HEK293 (cell line): ENCODE data around the gene ATP6V0B.

Experiments
- EGR2 ChIP-seq: fragments of 450-650 bp; formaldehyde crosslinking; IDR thresholded peaks from 2 replicates; pipeline ENCODE4 v1.5.1; 2016; ENCODE audit warnings: low read depth, missing biosample characterization, missing genetic modification characterization
- ELK4 ChIP-seq: IDR thresholded peaks from 2 replicates; pipeline ENCODE4 v1.6.1; 2011; ENCODE audit warnings: mild to moderate bottlenecking, low read depth, low read length, borderline replicate concordance
- GLI2 ChIP-seq: fragments of 450-650 bp; formaldehyde crosslinking; IDR thresholded peaks from 2 replicates; pipeline ENCODE4; 2017; ENCODE audit warnings: missing biosample characterization, missing genetic modification characterization, low read depth, borderline replicate concordance
- GLIS2 ChIP-seq: fragments of 450-650 bp; formaldehyde crosslinking; IDR thresholded peaks from 2 replicates; pipeline ENCODE4 v1.5.1; 2016; ENCODE audit warnings: missing biosample characterization, missing genetic modification characterization
- HOXD13 ChIP-seq: sonication (generic); formaldehyde crosslinking; IDR thresholded peaks from 2 replicates; pipeline ENCODE4 v1.8.0; 2022; ENCODE audit warnings: missing genetic modification reagents, borderline replicate concordance
- KLF1 ChIP-seq: fragments of 450-650 bp; formaldehyde crosslinking; IDR thresholded peaks from 2 replicates; pipeline ENCODE4 v1.5.1; 2016; ENCODE audit warnings: missing biosample characterization, missing genetic modification characterization
- KLF7 ChIP-seq: fragments of 450-650 bp; formaldehyde crosslinking; IDR thresholded peaks from 2 replicates; pipeline ENCODE4 v1.5.1; 2016; ENCODE audit warnings: missing biosample characterization, missing genetic modification characterization, borderline replicate concordance
- SP7 ChIP-seq: fragments of 450-650 bp; formaldehyde crosslinking; IDR thresholded peaks from 2 replicates; pipeline ENCODE4 v1.5.1; 2016; ENCODE audit warnings: missing biosample characterization, missing genetic modification characterization
- WT1 ChIP-seq: fragments of 450-650 bp; formaldehyde crosslinking; IDR thresholded peaks from 2 replicates; pipeline ENCODE4 v1.5.1; 2016; ENCODE audit warnings: missing biosample characterization, missing genetic modification characterization
- YY1 ChIP-seq: fragments of 450-650 bp; formaldehyde crosslinking; IDR thresholded peaks from 2 replicates; pipeline ENCODE4 v1.5.1; 2018; ENCODE audit warnings: missing biosample characterization, missing genetic modification characterization
- ZBTB17 ChIP-seq: fragments of 450-650 bp; formaldehyde crosslinking; IDR thresholded peaks from 2 replicates; pipeline ENCODE4 v1.5.1; 2016; ENCODE audit warnings: missing biosample characterization, missing genetic modification characterization
- ZBTB44 ChIP-seq: fragments of 450-650 bp; IDR thresholded peaks from 2 replicates; pipeline ENCODE4 v1.5.1; 2018; ENCODE audit warnings: missing biosample characterization, mild to moderate bottlenecking, missing genetic modification characterization
- ZBTB48 ChIP-seq: fragments of 450-650 bp; formaldehyde crosslinking; IDR thresholded peaks from 2 replicates; pipeline ENCODE4 v1.5.1; 2016; ENCODE audit warnings: missing biosample characterization, missing genetic modification characterization
- ZBTB8A ChIP-seq: fragments of 450-650 bp; formaldehyde crosslinking; IDR thresholded peaks from 2 replicates; pipeline ENCODE4 v1.5.1; 2016; ENCODE audit warnings: missing biosample characterization, missing genetic modification characterization
- ZFHX2 ChIP-seq: fragments of 450-650 bp; formaldehyde crosslinking; conservative IDR thresholded peaks from 2 replicates; pipeline ENCODE4 v1.5.1; 2016; ENCODE audit warnings: missing biosample characterization, missing genetic modification characterization
- ZFP3 ChIP-seq: fragments of 450-650 bp; formaldehyde crosslinking; IDR thresholded peaks from 2 replicates; pipeline ENCODE4 v1.5.1; 2016; ENCODE audit warnings: low read depth, missing biosample characterization, missing genetic modification characterization
- ZFP41 ChIP-seq: fragments of 450-650 bp; formaldehyde crosslinking; IDR thresholded peaks from 2 replicates; pipeline ENCODE4 v1.5.1; 2016; ENCODE audit warnings: missing biosample characterization, missing genetic modification characterization, borderline replicate concordance
- ZNF132 ChIP-seq: fragments of 450-650 bp; formaldehyde crosslinking; IDR thresholded peaks from 2 replicates; pipeline ENCODE4 v1.5.1; 2017; ENCODE audit warnings: missing biosample characterization, missing genetic modification characterization, borderline replicate concordance
- ZNF146 ChIP-seq: fragments of 450-650 bp; formaldehyde crosslinking; IDR thresholded peaks from 2 replicates; pipeline ENCODE4 v1.5.1; 2016; ENCODE audit warnings: missing biosample characterization, missing genetic modification characterization
- ZNF202 ChIP-seq: fragments of 450-650 bp; formaldehyde crosslinking; IDR thresholded peaks from 2 replicates; pipeline ENCODE4 v1.5.1; 2016; ENCODE audit warnings: missing biosample characterization, missing genetic modification characterization, borderline replicate concordance
- ZNF239 ChIP-seq: fragments of 450-650 bp; formaldehyde crosslinking; IDR thresholded peaks from 2 replicates; pipeline ENCODE4 v1.5.1; 2016; ENCODE audit warnings: missing biosample characterization, missing genetic modification characterization
- ZNF324 ChIP-seq: fragments of 450-650 bp; formaldehyde crosslinking; IDR thresholded peaks from 2 replicates; pipeline ENCODE4 v1.5.1; 2016; ENCODE audit warnings: missing biosample characterization, missing genetic modification characterization
- ZNF398 ChIP-seq: fragments of 450-650 bp; formaldehyde crosslinking; IDR thresholded peaks from 2 replicates; pipeline ENCODE4 v1.5.1; 2017; ENCODE audit warnings: missing biosample characterization, missing genetic modification characterization
- ZNF416 ChIP-seq: fragments of 450-650 bp; formaldehyde crosslinking; IDR thresholded peaks from 2 replicates; pipeline ENCODE4 v1.5.1; 2016; ENCODE audit warnings: missing biosample characterization, missing genetic modification characterization
- ZNF514 ChIP-seq: fragments of 450-650 bp; formaldehyde crosslinking; IDR thresholded peaks from 2 replicates; pipeline ENCODE4 v1.5.1; 2016; ENCODE audit warnings: missing biosample characterization, missing genetic modification characterization
- ZNF521 ChIP-seq: fragments of 450-650 bp; formaldehyde crosslinking; IDR thresholded peaks from 2 replicates; pipeline ENCODE4 v1.5.1; 2017; ENCODE audit warnings: missing biosample characterization, mild to moderate bottlenecking, missing genetic modification characterization
- ZNF544 ChIP-seq: fragments of 450-650 bp; formaldehyde crosslinking; IDR thresholded peaks from 2 replicates; pipeline ENCODE4 v1.5.0; 2017; ENCODE audit warnings: missing biosample characterization, missing genetic modification characterization
- ZNF561 ChIP-seq: fragments of 450-650 bp; IDR thresholded peaks from 2 replicates; pipeline ENCODE4 v1.5.1; 2018; ENCODE audit warnings: missing biosample characterization, missing genetic modification characterization, borderline replicate concordance
- ZNF707 ChIP-seq: fragments of 450-650 bp; formaldehyde crosslinking; IDR thresholded peaks from 2 replicates; pipeline ENCODE4 v1.5.1; 2016; ENCODE audit warnings: missing biosample characterization, missing genetic modification characterization
- ZSCAN16 ChIP-seq: fragments of 450-650 bp; formaldehyde crosslinking; IDR thresholded peaks from 2 replicates; pipeline ENCODE4 v1.5.1; 2016; ENCODE audit warnings: missing biosample characterization, missing genetic modification characterization
- ZSCAN30 ChIP-seq: fragments of 450-650 bp; IDR thresholded peaks from 2 replicates; pipeline ENCODE4 v1.5.1; 2018; ENCODE audit warnings: missing biosample characterization, mild to moderate bottlenecking, missing genetic modification characterization, moderate library complexity
- TF ChIP-seq, protein P1 (sequence below): fragments of 450-650 bp; formaldehyde crosslinking; IDR thresholded peaks from 2 replicates; pipeline ENCODE4 v1.5.1; 2016; ENCODE audit warnings: missing biosample characterization, missing genetic modification characterization
- TF ChIP-seq, protein P2 (sequence below): fragments of 450-650 bp; formaldehyde crosslinking; IDR thresholded peaks from 2 replicates; pipeline ENCODE4 v1.5.1; 2016; ENCODE audit warnings: missing biosample characterization, missing genetic modification characterization
- TF ChIP-seq, protein P3 (sequence below): fragments of 450-650 bp; formaldehyde crosslinking; IDR thresholded peaks from 2 replicates; pipeline ENCODE4 v1.5.1; 2016; ENCODE audit warnings: missing biosample characterization, missing genetic modification characterization

ATP6V0B gene

DNA sequence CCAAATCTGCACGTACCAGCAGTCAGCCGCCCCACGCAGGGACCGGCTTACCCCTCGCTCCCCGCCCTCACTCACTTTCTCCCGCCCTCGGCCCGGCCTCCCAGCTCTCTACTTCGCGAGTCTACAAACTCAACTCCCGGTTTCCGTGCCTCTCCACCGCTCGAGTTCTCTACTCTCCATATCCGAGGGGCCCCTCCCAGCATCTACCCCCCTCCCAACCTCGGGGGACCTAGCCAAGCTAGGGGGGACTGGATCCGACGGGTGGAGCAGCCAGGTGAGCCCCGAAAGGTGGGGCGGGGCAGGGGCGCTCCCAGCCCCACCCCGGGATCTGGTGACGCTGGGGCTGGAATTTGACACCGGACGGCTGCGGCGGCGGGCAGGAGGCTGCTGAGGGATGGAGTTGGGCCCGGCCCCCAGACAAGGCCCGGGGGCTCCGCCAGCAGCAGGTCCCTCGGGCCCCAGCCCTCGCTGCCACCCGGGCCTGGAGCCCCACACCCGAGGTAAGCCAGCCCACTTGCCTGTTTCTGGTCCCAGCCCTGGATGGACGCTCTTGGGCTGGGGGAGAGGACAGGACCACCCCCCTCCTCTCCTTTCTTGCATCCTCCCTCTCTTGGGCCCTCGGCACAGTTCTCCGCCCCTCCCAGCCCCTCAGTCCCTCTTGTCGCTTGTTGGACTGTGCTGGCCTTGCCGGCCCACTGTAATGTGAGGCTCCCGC lies 41.2 kb upstream of the ATP6V0B start, which contains the start of gene ARTN (continued):
- TF ChIP-seq ZBTB44 (tag by site-specific recombination) = no peak
- TF ChIP-seq ZNF239 (tag by site-specific recombination) = no peak
- no peak for TF ChIP-seq ZNF514 (tag by site-specific recombination)
- TF ChIP-seq GLI2 (tag by site-specific recombination) = no peak
- TF ChIP-seq ZBTB48 (tag by site-specific recombination) = no peak
- TF ChIP-seq, protein P1, sequence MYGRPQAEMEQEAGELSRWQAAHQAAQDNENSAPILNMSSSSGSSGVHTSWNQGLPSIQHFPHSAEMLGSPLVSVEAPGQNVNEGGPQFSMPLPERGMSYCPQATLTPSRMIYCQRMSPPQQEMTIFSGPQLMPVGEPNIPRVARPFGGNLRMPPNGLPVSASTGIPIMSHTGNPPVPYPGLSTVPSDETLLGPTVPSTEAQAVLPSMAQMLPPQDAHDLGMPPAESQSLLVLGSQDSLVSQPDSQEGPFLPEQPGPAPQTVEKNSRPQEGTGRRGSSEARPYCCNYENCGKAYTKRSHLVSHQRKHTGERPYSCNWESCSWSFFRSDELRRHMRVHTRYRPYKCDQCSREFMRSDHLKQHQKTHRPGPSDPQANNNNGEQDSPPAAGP (tag by site-specific recombination) = 0 out of 2 replicates have a peak, but pooled peaks have one; percentile 43
- peak; percentile 37; the same call in 1 of the 2 replicates for TF ChIP-seq ZNF561 (tag by site-specific recombination)
- no peak for TF ChIP-seq ZFP3
- peak; percentile 45 for TF ChIP-seq ZBTB8A (tag by site-specific recombination)
- no peak for TF ChIP-seq ELK4
- TF ChIP-seq, protein P2, sequence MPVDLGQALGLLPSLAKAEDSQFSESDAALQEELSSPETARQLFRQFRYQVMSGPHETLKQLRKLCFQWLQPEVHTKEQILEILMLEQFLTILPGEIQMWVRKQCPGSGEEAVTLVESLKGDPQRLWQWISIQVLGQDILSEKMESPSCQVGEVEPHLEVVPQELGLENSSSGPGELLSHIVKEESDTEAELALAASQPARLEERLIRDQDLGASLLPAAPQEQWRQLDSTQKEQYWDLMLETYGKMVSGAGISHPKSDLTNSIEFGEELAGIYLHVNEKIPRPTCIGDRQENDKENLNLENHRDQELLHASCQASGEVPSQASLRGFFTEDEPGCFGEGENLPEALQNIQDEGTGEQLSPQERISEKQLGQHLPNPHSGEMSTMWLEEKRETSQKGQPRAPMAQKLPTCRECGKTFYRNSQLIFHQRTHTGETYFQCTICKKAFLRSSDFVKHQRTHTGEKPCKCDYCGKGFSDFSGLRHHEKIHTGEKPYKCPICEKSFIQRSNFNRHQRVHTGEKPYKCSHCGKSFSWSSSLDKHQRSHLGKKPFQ (tag by site-specific recombination) = no peak
- 0 out of 2 replicates have a peak, but pooled peaks have one; percentile 6 for TF ChIP-seq ZNF146 (tag by site-specific recombination)
- peak; percentile 68; the same call in 1 of the 2 replicates for TF ChIP-seq KLF7 (tag by site-specific recombination)
- TF ChIP-seq ZBTB17 (tag by site-specific recombination) = peak; percentile 76
- no peak for TF ChIP-seq ZNF202 (tag by site-specific recombination)
- no peak for TF ChIP-seq ZNF416 (tag by site-specific recombination)
- TF ChIP-seq ZSCAN16 (tag by site-specific recombination) = no peak
- TF ChIP-seq ZNF132 (tag by site-specific recombination) = no peak
- peak; percentile 46 for TF ChIP-seq WT1
- TF ChIP-seq, protein P3, sequence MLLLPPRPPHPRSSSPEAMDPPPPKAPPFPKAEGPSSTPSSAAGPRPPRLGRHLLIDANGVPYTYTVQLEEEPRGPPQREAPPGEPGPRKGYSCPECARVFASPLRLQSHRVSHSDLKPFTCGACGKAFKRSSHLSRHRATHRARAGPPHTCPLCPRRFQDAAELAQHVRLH = no peak
- no peak for TF ChIP-seq ZNF521 (tag by site-specific recombination)
- no peak for TF ChIP-seq ZNF544 (tag by site-specific recombination)
- TF ChIP-seq HOXD13 = no peak
- TF ChIP-seq ZNF707 (tag by site-specific recombination) = no peak
- no peak for TF ChIP-seq YY1 (tag by site-specific recombination)
- peak; percentile 99 for TF ChIP-seq KLF1 (tag by site-specific recombination)
- TF ChIP-seq SP7 (tag by site-specific recombination) = peak; percentile 27; the same call in 1 of the 2 replicates
- TF ChIP-seq ZFHX2 = peak; percentile 51
- TF ChIP-seq ZNF324 (tag by site-specific recombination) = peak; percentile 47; the same call in 1 of the 2 replicates
- TF ChIP-seq ZFP41 = no peak
- TF ChIP-seq ZSCAN30 (tag by site-specific recombination) = 0 out of 2 replicates have a peak, but pooled peaks have one; percentile 60
- TF ChIP-seq EGR2 (tag by site-specific recombination) = peak; percentile 5; the same call in 1 of the 2 replicates
- TF ChIP-seq ZNF398 (tag by site-specific recombination) = peak; percentile 45; the same call in 1 of the 2 replicates
- TF ChIP-seq GLIS2 (tag by site-specific recombination) = peak; percentile 90
